GM10847 (cell line): Measurements from ENCODE around the gene NFE2.

Source experiments
- POLR2A ChIP-seq: IDR thresholded peaks from 2 replicates; pipeline ENCODE4 v1.6.1; 2011; ENCODE audit not compliant: insufficient read length; ENCODE audit errors: extremely low read depth

The NFE2 gene

GRCh38 chr12:54324617-54325441 lies 24.0 kb upstream of the NFE2 start, which contains the start of gene COPZ1:
COPZ1 (plus strand) TSS chr12:54325131; CDS start chr12:54325164, 33 bp downstream.
- peak; percentile 69 for TF ChIP-seq POLR2A

DNA sequence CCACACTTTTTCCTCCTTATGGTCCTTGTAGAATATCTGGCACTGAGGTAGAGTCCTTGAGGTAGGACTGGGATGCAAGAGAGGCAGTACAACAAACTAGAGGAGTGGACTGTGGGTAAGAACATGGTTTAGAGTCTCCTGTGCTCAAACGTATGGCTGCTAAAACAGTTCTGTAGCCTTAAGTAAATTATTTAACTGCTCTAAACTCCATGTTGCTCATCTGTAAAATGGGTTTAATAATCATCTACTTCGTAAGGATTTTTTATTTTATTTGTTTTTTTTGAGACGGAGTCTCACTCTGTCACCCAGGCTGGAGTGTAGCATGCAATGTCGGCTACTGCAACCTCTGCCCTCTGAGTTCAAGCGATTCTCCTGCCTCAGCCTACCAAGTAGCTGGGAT lies 20.5 kb upstream of the NFE2 start:
- no peak for TF ChIP-seq POLR2A

- no peak for TF ChIP-seq POLR2A
Measured at GRCh38 chr12:54311051-54311450, 10.2 kb upstream of the NFE2 start.

- no peak for TF ChIP-seq POLR2A
Measured at GRCh38 chr12:54306925-54307741, 6.3 kb upstream of the NFE2 start.

GRCh38 chr12:54304187-54304810 lies 3.5 kb upstream of the NFE2 start:
- TF ChIP-seq POLR2A, result no peak

DNA sequence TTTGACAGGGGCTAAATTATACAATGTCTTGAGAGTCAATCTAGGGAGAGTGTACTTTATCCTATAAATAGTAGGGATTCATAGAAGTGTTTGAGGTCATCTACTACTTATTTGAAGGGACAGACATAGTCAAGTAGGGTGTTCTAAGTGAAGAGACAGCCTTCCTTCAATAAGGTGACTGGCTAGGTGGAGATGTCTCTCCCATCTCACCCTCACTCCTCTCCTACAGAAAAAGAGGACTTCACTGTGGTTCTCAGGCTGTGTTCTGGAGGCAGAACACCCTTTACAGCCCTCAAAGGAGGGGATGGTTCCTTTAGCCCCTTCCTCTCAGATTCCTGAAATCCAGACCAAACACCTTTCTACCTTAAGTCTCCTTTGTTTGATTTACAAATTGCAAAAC lies 2.8 kb upstream of the NFE2 start:
- no peak for TF ChIP-seq POLR2A

- TF ChIP-seq POLR2A, result no peak
Measured at GRCh38 chr12:54301428-54302048, 723 bp upstream of the NFE2 start.

GRCh38 chr12:54300225-54300731 lies 537 bp downstream of the NFE2 start:
- no peak for TF ChIP-seq POLR2A

GRCh38 chr12:54299515-54300224 lies 1.1 kb downstream of the NFE2 start:
- no peak for TF ChIP-seq POLR2A

- no peak for TF ChIP-seq POLR2A
Measured at GRCh38 chr12:54298904-54299303, 1.9 kb downstream of the NFE2 start.

DNA sequence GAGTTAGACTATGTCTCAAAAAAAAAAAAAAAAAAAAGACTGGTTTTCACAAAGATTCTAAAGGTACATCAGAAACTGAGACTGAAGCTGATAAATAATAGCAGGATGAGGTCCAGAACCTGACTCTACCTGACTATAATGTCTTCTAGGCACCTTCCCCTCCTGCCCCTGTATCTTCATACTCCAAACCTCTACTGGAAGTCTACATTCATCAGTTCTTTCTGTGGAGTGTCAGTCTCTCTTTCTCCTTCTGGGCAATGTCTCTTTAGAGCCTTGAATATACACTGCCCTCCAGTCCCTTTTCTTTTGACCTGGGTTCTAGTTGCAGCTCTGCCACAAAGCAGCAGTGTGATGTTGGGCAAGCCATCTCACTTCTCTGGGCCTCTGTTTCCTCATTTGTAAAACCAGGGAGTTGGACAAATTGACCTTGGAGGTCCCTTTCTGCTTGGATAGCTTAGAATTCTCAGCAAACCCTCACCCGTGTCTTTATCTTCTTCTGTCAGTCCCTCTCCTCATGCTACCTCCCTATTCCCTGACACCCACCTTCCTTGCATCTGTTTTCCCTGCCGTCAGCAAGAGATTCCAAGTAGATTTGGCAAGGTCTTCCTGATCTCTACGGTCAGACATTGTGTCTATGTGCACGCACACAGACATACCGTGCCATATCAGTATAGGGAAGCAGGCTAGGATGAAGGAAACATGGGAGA lies 4.3 kb downstream of the NFE2 start:
- TF ChIP-seq POLR2A, result no peak

DNA sequence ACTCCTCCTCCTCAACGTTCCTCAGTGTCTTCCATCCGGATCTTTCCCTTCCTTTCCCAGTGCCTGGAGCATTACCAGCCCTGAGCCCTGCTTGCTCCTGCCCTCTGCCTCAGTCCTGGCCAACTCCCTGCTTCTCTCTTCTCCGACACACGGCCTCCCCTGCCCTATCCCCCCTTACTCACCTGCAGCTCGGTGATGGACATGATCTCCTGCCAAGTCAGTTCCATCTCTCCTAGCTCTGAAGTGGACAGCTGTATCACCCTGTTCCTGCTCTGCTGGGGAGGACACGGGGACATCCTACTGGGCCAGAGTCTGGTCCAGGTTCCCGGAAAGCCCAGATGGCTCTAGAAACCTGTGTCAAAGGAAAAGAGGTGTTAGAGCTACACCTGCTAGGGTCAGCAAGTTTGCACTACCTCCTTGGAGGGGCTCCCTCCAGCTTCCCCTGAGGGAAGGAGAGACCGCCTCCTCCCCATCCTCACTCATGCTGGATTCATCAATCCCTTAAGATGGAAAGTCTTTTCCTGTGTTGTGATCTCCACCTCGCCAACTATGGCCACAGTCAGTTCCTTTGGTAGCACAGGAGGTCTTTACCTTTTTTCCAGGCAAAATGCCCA lies 5.8 kb downstream of the NFE2 start:
- no peak for TF ChIP-seq POLR2A

DNA sequence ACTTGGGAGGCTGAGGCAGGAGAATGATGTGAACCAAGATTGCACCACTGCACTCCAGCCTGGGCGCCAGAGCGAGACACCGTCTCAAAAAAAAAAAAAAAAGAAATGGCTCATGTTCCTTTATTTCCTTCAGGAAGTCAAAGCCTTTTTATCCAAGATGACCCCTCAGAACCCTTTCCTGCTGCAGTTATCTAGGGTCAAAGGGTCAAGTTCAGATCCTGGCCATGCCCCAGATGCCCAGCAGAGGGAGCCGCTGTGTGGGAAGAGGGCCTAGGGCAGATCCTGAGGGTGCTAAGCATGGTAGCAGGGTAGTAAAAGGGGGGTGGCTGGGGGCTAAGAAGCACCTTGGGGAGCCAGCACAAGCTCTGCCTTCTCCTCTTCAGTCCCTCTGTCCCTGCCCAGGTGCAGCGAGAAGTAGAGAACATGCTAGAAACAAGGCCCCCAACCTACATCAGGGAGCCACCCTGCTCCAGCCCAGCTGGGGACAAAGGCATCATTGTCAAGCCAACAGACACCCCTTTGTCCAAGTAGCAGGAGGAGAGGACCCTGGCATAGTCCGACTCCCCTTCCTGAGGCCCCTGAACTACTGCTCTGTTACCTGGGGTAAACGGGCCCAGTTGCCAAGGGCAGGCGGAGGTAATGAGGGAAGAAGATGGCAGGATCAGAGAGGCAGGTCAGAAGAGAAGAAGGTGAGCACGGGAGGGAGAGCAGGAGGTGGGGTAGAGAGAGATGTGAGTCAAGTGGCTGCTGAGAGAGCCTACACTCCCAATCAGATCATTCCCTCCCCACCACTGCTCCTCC lies 6.5 kb downstream of the NFE2 start:
- no peak for TF ChIP-seq POLR2A
